H9 (cell line): ENCODE data around the gene RBKS. TPM values are rescaled to one million over a fixed set of nuclear protein-coding genes. Genes with fewer than 3 reads are reported as not detected.

Experiments
- DNase-seq: peaks from one replicate; pipeline ENCODE4 v3.0.0-alpha.2; 2017
- H2AFZ ChIP-seq: one replicate; pipeline ENCODE4 v1.6.1; 2013; ENCODE audit warnings: mild to moderate bottlenecking, low read length, control low read depth, moderate library complexity
- H2AK5ac ChIP-seq: 2 replicates; pipeline ENCODE4 v1.6.1; 2013; ENCODE audit warnings: low read length, control low read depth, mixed read lengths; ENCODE audit not compliant: insufficient read length
- H2BK120ac ChIP-seq: one replicate; pipeline ENCODE4 v1.6.1; 2013; ENCODE audit warnings: low read depth, mild to moderate bottlenecking, low read length, control low read depth, inconsistent platforms; ENCODE audit not compliant: poor library complexity, severe bottlenecking
- H2BK12ac ChIP-seq: 2 replicates; pipeline ENCODE4 v1.6.1; 2013; ENCODE audit warnings: low read length, control low read depth, mixed read lengths, low read depth; ENCODE audit not compliant: insufficient read length
- H2BK15ac ChIP-seq: 2 replicates; pipeline ENCODE4 v1.6.1; 2013; ENCODE audit warnings: low read depth, low read length, control low read depth
- H2BK20ac ChIP-seq: one replicate; pipeline ENCODE4 v1.6.1; 2013; ENCODE audit warnings: low read depth, mild to moderate bottlenecking, low read length, control low read depth, inconsistent platforms; ENCODE audit not compliant: poor library complexity, severe bottlenecking
- H2BK5ac ChIP-seq: 2 replicates; pipeline ENCODE4 v1.6.1; 2013; ENCODE audit warnings: low read length, control low read depth, mixed read lengths; ENCODE audit not compliant: insufficient read length
- H3K14ac ChIP-seq: 2 replicates; pipeline ENCODE4 v1.6.1; 2013; ENCODE audit warnings: low read length, control low read depth; ENCODE audit not compliant: insufficient read depth
- H3K18ac ChIP-seq: 2 replicates; pipeline ENCODE4 v1.6.1; 2013; ENCODE audit warnings: low read depth, mild to moderate bottlenecking, mixed read lengths, low read length, control low read depth; ENCODE audit not compliant: insufficient read length
- H3K23ac ChIP-seq: 2 replicates; pipeline ENCODE4 v1.6.1; 2013; ENCODE audit warnings: low read length, control low read depth, mixed read lengths, low read depth; ENCODE audit not compliant: insufficient read length
- H3K23me2 ChIP-seq: 2 replicates; pipeline ENCODE4 v1.6.1; 2013; ENCODE audit warnings: low read depth, mild to moderate bottlenecking, mixed read lengths, low read length, control low read depth; ENCODE audit not compliant: insufficient read length, poor library complexity, severe bottlenecking
- H3K27ac ChIP-seq: 2 replicates; pipeline ENCODE4 v1.5.1; 2013; ENCODE audit warnings: low read length, control low read depth, mixed read lengths, low read depth; ENCODE audit not compliant: insufficient read length
- H3K27me3 ChIP-seq: 2 replicates; pipeline ENCODE4 v1.6.1; 2013; ENCODE audit warnings: low read length, control low read depth, inconsistent platforms; ENCODE audit not compliant: insufficient read depth
- H3K4ac ChIP-seq: 2 replicates; pipeline ENCODE4 v1.6.1; 2013; ENCODE audit warnings: low read depth, mild to moderate bottlenecking, control low read depth, inconsistent platforms, low read length, moderate library complexity
- H3K4me1 ChIP-seq: 2 replicates; pipeline ENCODE4 v1.6.1; 2013; ENCODE audit warnings: low read length, control low read depth, inconsistent platforms; ENCODE audit not compliant: insufficient read depth
- H3K4me2 ChIP-seq: 2 replicates; pipeline ENCODE4 v1.6.1; 2013; ENCODE audit warnings: low read length, control low read depth, mixed read lengths; ENCODE audit not compliant: insufficient read length, insufficient read depth
- H3K56ac ChIP-seq: 2 replicates; pipeline ENCODE4 v1.6.1; 2013; ENCODE audit warnings: low read depth, mild to moderate bottlenecking, mixed read lengths, low read length, control low read depth; ENCODE audit not compliant: insufficient read length
- H3K79me1 ChIP-seq: 2 replicates; pipeline ENCODE4 v1.6.1; 2013; ENCODE audit warnings: low read depth, mild to moderate bottlenecking, moderate library complexity, low read length, control low read depth, inconsistent platforms; ENCODE audit not compliant: insufficient read depth, poor library complexity, severe bottlenecking
- H3K79me2 ChIP-seq: 2 replicates; pipeline ENCODE4 v1.6.1; 2013; ENCODE audit warnings: low read length, control low read depth, inconsistent platforms; ENCODE audit not compliant: insufficient read depth
- H3K9ac ChIP-seq: 2 replicates; pipeline ENCODE4 v1.6.1; 2013; ENCODE audit warnings: low read length, control low read depth, mixed read lengths; ENCODE audit not compliant: insufficient read length; ENCODE audit errors: extremely low read depth
- H3K9me3 ChIP-seq: one replicate; pipeline ENCODE4 v1.6.1; 2013; ENCODE audit warnings: low read depth, low read length, inconsistent platforms; ENCODE audit not compliant: control insufficient read depth
- H3T11ph ChIP-seq: one replicate; pipeline ENCODE4 v1.6.1; 2013; ENCODE audit warnings: mild to moderate bottlenecking, low read length, control low read depth, inconsistent platforms
- H4K20me1 ChIP-seq: one replicate; pipeline ENCODE4 v1.6.1; 2013; ENCODE audit not compliant: control insufficient read depth, insufficient read length, insufficient read depth
- H4K5ac ChIP-seq: 2 replicates; pipeline ENCODE4 v1.6.1; 2013; ENCODE audit warnings: low read depth, mild to moderate bottlenecking, mixed read lengths, low read length, control low read depth; ENCODE audit not compliant: insufficient read length
- H4K8ac ChIP-seq: replicated peaks from 2 replicates; pipeline ENCODE4 v1.6.1; 2013; ENCODE audit warnings: low read length, control low read depth, mixed read lengths, low read depth; ENCODE audit not compliant: insufficient read length
- H4K91ac ChIP-seq: 2 replicates; pipeline ENCODE4 v1.6.1; 2013; ENCODE audit warnings: low read depth, mild to moderate bottlenecking, moderate library complexity, mixed read lengths, low read length, control low read depth; ENCODE audit not compliant: insufficient read length
- H3K27ac Mint-ChIP-seq, 3 experiments: 2 replicates in 2 of 3; 3 replicates in 1 of 3; pipeline ENCODE4 v1.8.0; 2020 to 2021; ENCODE audit warnings: mixed read lengths in 3 of 3, mild to moderate bottlenecking in 1 of 3, moderate library complexity in 1 of 3
- H3K27me3 Mint-ChIP-seq: 2 replicates; pipeline ENCODE4 v1.8.0; 2021; ENCODE audit warnings: low read depth, mild to moderate bottlenecking, moderate library complexity, mixed read lengths
- H3K36me3 Mint-ChIP-seq, 3 experiments: 2 replicates in 2 of 3; 3 replicates in 1 of 3; pipeline ENCODE4 v1.8.0; 2020 to 2021; ENCODE audit warnings: low read depth in 3 of 3, mixed read lengths in 3 of 3; ENCODE audit not compliant: insufficient read depth in 1 of 3
- H3K4me1 Mint-ChIP-seq, 2 experiments: 2 replicates each; pipeline ENCODE4 v1.8.0; 2020; ENCODE audit warnings: mixed read lengths in 2 of 2
- H3K4me3 Mint-ChIP-seq, 2 experiments: 2 replicates in 1 of 2; 3 replicates in 1 of 2; pipeline ENCODE4 v1.8.0; 2020 to 2021; ENCODE audit warnings: mild to moderate bottlenecking in 2 of 2, mixed read lengths in 2 of 2, moderate library complexity in 1 of 2
- H3K9me3 Mint-ChIP-seq, 2 experiments: 2 replicates in 1 of 2; 3 replicates in 1 of 2; pipeline ENCODE4 v1.8.0; 2020; ENCODE audit warnings: mild to moderate bottlenecking in 2 of 2, mixed read lengths in 2 of 2, moderate library complexity in 1 of 2
- CTCF ChIP-seq: fragments of 200-600 bp; sonication (generic); conservative IDR thresholded peaks from 3 replicates; pipeline ENCODE4 v1.8.0; 2021; ENCODE audit warnings: antibody characterized with exemption, mild to moderate bottlenecking
- WGBS: extraction: QIAGEN DNeasy Blood & Tissue Kit; methylation state at CpG from one replicate; pipeline ENCODE4 v1.1.7; 2013; ENCODE audit warnings: missing lambda C conversion rate, low lambda C conversion rate, mixed read lengths; ENCODE audit not compliant: insufficient read length; ENCODE audit errors: extremely low coverage; 5-methylcytosine and 5-hydroxymethylcytosine counted together
- total RNA-seq: library from RNA; stranded (reverse); gene quantifications from 2 replicates; pipeline ENCODE4 v1.2.1, GENCODE V29; 2021

The RBKS gene
- total RNA-seq, 1 experiment from 2014 or later = 2.3 TPM

- Histone ChIP-seq H2BK20ac (no peak overlapping the region), H3K23ac (no peak overlapping the region), H2AK5ac (no peak overlapping the region), H3K4ac (no peak overlapping the region), H4K5ac (no peak overlapping the region), H3K4me1 (no peaks in the 10 kb centered on the region), H3K23me2 (no peaks in the 10 kb centered on the region), H3K4me2 (no peak overlapping the region), H3K9me3 (no peaks in the 10 kb centered on the region), H3K27ac (no peak overlapping the region), H3K27me3 (no peaks in the 10 kb centered on the region), H3K79me1 (no peaks in the 10 kb centered on the region), H3K18ac (no peak overlapping the region), H4K91ac (no peak overlapping the region), H3K79me2 (no peaks in the 10 kb centered on the region), H2BK120ac (no peak overlapping the region), H3K9ac (no peak overlapping the region), H4K20me1 (no peaks in the 10 kb centered on the region), H2BK5ac (no peak overlapping the region), H4K8ac (no peak overlapping the region), H3T11ph (no peak overlapping the region), H2AFZ (no peak overlapping the region), H3K14ac (no peak overlapping the region), H2BK12ac (no peak overlapping the region), H3K56ac (no peak overlapping the region), H2BK15ac (no peak overlapping the region)
- Mint-ChIP-seq H3K9me3 (no peaks in the 10 kb centered on the region), H3K36me3 (peaks cover 0 to 4% (median 0%) of the 10 kb centered on the region in 3 experiments; a peak in 3 of 7 replicates), H3K4me1 (0 out of 4 replicates have a peak, but pooled peaks cover 0 to 3% of the 10 kb centered on the region in 2 experiments), H3K4me3 (no peak overlapping the region), H3K27ac (peak overlapping the region in 1 of 3 experiments; percentile 39; a peak in 1 of 7 replicates), H3K27me3 (peaks cover 8% of the 10 kb centered on the region; the same call in 1 of the 2 replicates)
- no CpG with 5 or more reads among the region's 3 CpGs for WGBS
- DNase-seq = no peak
- TF ChIP-seq CTCF = no peak
Observed at GRCh38 chr2:27762951-27763906, 127.0 kb downstream of the RBKS start.
